ENCODE results near the gene CDH4. TPM values are rescaled to one million over a fixed set of nuclear protein-coding genes. Genes with fewer than 3 reads are reported as not detected.

The CDH4 gene
- total and polyA plus RNA-seq, 2 of the 13 experiments (the other 11 are each of a cell fraction or from before 2014, with no cell fraction given), result not detected

- POLR2A ChIA-PET, result no interaction called here
- FAIRE-seq (no peak), ATAC-seq (no peak), DNase-seq (ENCODE audit: low spot score) (no peak)
- no peaks in the 10 kb centered on the region for H3K9me3 ChIP-seq (ENCODE audit: low read length)
- H4K20me1 ChIP-seq (ENCODE audit: insufficient read depth, low read length), result no peaks in the 10 kb centered on the region
- no peak overlapping the region for H3K27ac ChIP-seq (ENCODE audit: extremely low read length, insufficient read depth, low read length)
- H3K4me1 ChIP-seq (ENCODE audit: insufficient read depth, low read length), result no peaks in the 10 kb centered on the region
- BruUV-seq (replicated peaks), result no TSS peak
- 9% methylated on average over 15 of the region's 15 CpGs for WGBS (ENCODE audit: low lambda C conversion rate)
- no peaks in the 10 kb centered on the region for H3K36me3 ChIP-seq (replicated peaks in 1 of 2; ENCODE audit: control insufficient read depth in 1 of 2, insufficient read depth in 2 of 2, low read length in 2 of 2)
- CTCF ChIA-PET (ENCODE audit: low intra/inter-chr PET ratio, low total read pairs), result no interaction called here
- TF ChIP-seq ZUFSP (CRISPR knock-in tag; IDR thresholded peaks at IDR 0.05; ENCODE audit: borderline replicate concordance) (no peak), ELK4 (CRISPR knock-in tag; IDR thresholded peaks at IDR 0.05; ENCODE audit: borderline replicate concordance) (0 out of 2 replicates have a peak, but pooled peaks have one; percentile 37)
- no peak overlapping the region for H3K9ac ChIP-seq (ENCODE audit: insufficient read depth, low read depth, low read length)
- in situ Hi-C loops (cut with HindIII; ENCODE audit: extremely low pct_ligation_motif_present, low pct_unique_long_range_greater_than_20kb) (no loop called here), intact Hi-C loops (cut with micrococcal nuclease; ENCODE audit: unreplicated experiment) (no loop called here)
- H3K27me3 ChIP-seq (ENCODE audit: control insufficient read depth in 1 of 2, insufficient read depth in 2 of 2, low read length in 2 of 2), result peaks cover 1 to 51% of the 10 kb centered on the region in 2 experiments; a peak in 4 of 5 replicates
- no peaks in the 10 kb centered on the region for H3K79me2 ChIP-seq (ENCODE audit: insufficient read depth, low read length)
- no peak overlapping the region for H3K4me2 ChIP-seq (ENCODE audit: low read depth, low read length)
- H2AFZ ChIP-seq (ENCODE audit: low read length), result no peak overlapping the region
- no peak overlapping the region for H3K4me3 ChIP-seq (replicated peaks in 1 of 3; ENCODE audit: insufficient read depth in 1 of 3, low read depth in 2 of 3, low read length in 3 of 3)
Measured at GRCh38 chr20:61435184-61435822, 183.2 kb downstream of the CDH4 start.

GRCh38 chr20:61435823-61436220 is 183.8 kb downstream of the CDH4 start:
- no peaks in the 10 kb centered on the region for H3K4me1 ChIP-seq (ENCODE audit: insufficient read depth, low read length)
- in situ Hi-C loops (cut with HindIII; ENCODE audit: extremely low pct_ligation_motif_present, low pct_unique_long_range_greater_than_20kb) (no loop called here), intact Hi-C loops (cut with micrococcal nuclease; ENCODE audit: unreplicated experiment) (no loop called here)
- H3K36me3 ChIP-seq (replicated peaks in 1 of 2; ENCODE audit: control insufficient read depth in 1 of 2, insufficient read depth in 2 of 2, low read length in 2 of 2), result no peaks in the 10 kb centered on the region
- no peaks in the 10 kb centered on the region for H4K20me1 ChIP-seq (ENCODE audit: insufficient read depth, low read length)
- H3K9me3 ChIP-seq (ENCODE audit: low read length), result no peaks in the 10 kb centered on the region
- TF ChIP-seq ZNF34 (CRISPR knock-in tag; IDR thresholded peaks at IDR 0.05; ENCODE audit: borderline replicate concordance) (no peak), MNT (IDR thresholded peaks at IDR 0.05) (peak; percentile 68)
- H3K4me3 ChIP-seq (replicated peaks in 1 of 3; ENCODE audit: insufficient read depth in 1 of 3, low read depth in 2 of 3, low read length in 3 of 3), result no peak overlapping the region
- no peaks in the 10 kb centered on the region for H3K79me2 ChIP-seq (ENCODE audit: insufficient read depth, low read length)
- H3K4me2 ChIP-seq (ENCODE audit: low read depth, low read length), result no peak overlapping the region
- BruUV-seq (replicated peaks), result no TSS peak
- no peak for FAIRE-seq
- 0% methylated on average over 3 of the region's 3 CpGs for WGBS (ENCODE audit: low lambda C conversion rate)
- peaks cover 1 to 55% of the 10 kb centered on the region in 2 experiments; a peak in 4 of 5 replicates for H3K27me3 ChIP-seq (ENCODE audit: control insufficient read depth in 1 of 2, insufficient read depth in 2 of 2, low read length in 2 of 2)
- POLR2A ChIA-PET, result no interaction called here
- no peak overlapping the region for H3K9ac ChIP-seq (ENCODE audit: insufficient read depth, low read depth, low read length)
- ATAC-seq, result no peak
- no peak overlapping the region for H2AFZ ChIP-seq (ENCODE audit: low read length)
- H3K27ac ChIP-seq (ENCODE audit: extremely low read length, insufficient read depth, low read length), result no peak overlapping the region
- DNase-seq (ENCODE audit: low spot score), result no peak
- CTCF ChIA-PET (ENCODE audit: low intra/inter-chr PET ratio, low total read pairs), result no interaction called here

All from HepG2 (cell line).